ENCODE data around the gene RSPH9. TPM values are rescaled to one million over a fixed set of nuclear protein-coding genes. Genes with fewer than 3 reads are reported as not detected.
"Not testable (repeated sequence)": the region's sequence is repeated elsewhere in the genome, so short reads cannot be mapped to it uniquely, and the experiment has no call there.

The RSPH9 gene
- total RNA-seq, 2 donors from 2014 or later = not detected

DNA sequence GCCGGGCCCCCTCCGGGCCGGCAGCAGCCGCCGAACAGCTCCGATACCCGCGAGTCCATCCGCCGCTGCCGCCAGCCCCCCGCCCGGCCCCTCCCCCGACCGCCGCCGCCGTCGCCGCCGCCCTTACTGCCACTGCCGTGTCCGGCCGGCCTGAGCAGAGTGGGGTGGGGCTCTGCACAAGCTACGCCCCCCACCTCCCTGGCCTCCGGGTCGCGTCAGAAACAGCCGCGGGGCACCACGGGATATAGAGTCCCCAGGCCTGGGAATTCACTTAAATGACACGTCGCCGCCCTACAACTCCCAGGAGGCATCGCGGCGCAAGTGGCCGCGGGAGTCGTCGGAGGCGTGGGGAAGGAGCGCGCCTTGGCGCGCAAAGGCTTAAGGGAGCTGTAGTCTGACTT lies 15.7 kb upstream of the RSPH9 start, which contains the start of gene GTPBP2:
TSS of gene GTPBP2 (minus strand) at position 161 of the 401 bp plus-strand sequence. CDS start at position 59, 102 bp downstream.
- Histone ChIP-seq H3K27me3 (replicated peaks; ENCODE audit: insufficient read depth) (no peaks in the 10 kb centered on the region), H3K9me3 (no peaks in the 10 kb centered on the region), H3K36me3 (peaks cover 19% of the 10 kb centered on the region), H3K4me1 (ENCODE audit: control insufficient read depth in 1 of 2, low read depth in 2 of 2) (peaks cover 10 to 28% of the 10 kb centered on the region in 2 donors), H3K4me3 (peak within 1 kb of the TSS; percentile 94), H3K27ac (peak within 1 kb of the TSS; percentile 94 to 98)
- TF ChIP-seq, protein P1, sequence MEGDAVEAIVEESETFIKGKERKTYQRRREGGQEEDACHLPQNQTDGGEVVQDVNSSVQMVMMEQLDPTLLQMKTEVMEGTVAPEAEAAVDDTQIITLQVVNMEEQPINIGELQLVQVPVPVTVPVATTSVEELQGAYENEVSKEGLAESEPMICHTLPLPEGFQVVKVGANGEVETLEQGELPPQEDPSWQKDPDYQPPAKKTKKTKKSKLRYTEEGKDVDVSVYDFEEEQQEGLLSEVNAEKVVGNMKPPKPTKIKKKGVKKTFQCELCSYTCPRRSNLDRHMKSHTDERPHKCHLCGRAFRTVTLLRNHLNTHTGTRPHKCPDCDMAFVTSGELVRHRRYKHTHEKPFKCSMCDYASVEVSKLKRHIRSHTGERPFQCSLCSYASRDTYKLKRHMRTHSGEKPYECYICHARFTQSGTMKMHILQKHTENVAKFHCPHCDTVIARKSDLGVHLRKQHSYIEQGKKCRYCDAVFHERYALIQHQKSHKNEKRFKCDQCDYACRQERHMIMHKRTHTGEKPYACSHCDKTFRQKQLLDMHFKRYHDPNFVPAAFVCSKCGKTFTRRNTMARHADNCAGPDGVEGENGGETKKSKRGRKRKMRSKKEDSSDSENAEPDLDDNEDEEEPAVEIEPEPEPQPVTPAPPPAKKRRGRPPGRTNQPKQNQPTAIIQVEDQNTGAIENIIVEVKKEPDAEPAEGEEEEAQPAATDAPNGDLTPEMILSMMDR (IDR thresholded peaks at IDR 0.05) = no peak
- ATAC-seq (ENCODE audit: insufficient number of reproducible peaks, low FRiP score, low read depth) = peak; percentile 79
- peak; percentile 97 for DNase-seq (ENCODE audit: low spot score)

DNA sequence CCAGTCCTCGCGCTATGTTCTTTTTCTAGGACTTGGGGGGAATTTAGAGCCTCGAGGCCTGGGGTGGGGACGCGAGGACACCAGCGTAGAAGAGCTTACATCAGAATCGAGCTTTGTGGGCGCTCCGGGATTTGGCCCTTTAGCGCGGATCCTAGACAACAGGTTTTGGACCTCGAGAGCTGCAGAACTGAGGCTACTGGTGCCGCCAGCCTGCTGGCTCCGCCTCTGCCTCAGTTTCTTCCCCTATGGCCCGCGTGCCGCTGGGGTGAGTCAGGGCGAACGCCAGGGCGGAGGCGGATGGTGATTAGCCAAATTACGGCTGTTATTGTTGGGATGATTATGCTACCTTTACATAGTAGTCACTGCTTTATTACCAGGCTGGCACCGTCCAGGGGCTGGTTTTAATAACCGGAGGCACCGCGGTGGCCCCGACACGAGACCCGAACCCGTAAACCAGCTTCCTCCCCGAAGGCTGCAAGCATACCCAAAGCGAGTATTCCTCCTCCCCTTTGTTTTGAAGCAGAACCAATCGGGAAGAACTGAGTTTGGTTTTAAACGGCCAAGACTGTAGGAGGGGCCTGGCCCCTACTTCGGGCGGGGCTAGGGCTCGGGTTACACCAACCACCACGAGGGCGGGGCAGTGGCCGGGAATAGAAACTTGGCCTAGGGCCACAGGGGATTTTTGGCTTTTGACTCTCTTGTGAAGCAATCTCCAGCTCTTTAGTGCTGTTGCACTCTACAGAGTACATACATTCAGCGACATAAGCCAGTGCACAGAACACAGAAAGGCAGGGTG lies 15.1 kb upstream of the RSPH9 start:
- Histone ChIP-seq H3K4me1 (ENCODE audit: control insufficient read depth in 1 of 2, low read depth in 2 of 2) (peaks cover 10 to 28% of the 10 kb centered on the region in 2 donors), H3K9me3 (no peaks in the 10 kb centered on the region), H3K36me3 (peaks cover 13% of the 10 kb centered on the region), H3K4me3 (peak overlapping the region; percentile 94), H3K27me3 (replicated peaks; ENCODE audit: insufficient read depth) (no peaks in the 10 kb centered on the region), H3K27ac (peak overlapping the region; percentile 94 to 98)
- TF ChIP-seq, protein P1 (IDR thresholded peaks at IDR 0.05) = no peak
- DNase-seq (ENCODE audit: low spot score) (peak; percentile 86), ATAC-seq (ENCODE audit: insufficient number of reproducible peaks, low FRiP score, low read depth) (peak; percentile 94)

DNA sequence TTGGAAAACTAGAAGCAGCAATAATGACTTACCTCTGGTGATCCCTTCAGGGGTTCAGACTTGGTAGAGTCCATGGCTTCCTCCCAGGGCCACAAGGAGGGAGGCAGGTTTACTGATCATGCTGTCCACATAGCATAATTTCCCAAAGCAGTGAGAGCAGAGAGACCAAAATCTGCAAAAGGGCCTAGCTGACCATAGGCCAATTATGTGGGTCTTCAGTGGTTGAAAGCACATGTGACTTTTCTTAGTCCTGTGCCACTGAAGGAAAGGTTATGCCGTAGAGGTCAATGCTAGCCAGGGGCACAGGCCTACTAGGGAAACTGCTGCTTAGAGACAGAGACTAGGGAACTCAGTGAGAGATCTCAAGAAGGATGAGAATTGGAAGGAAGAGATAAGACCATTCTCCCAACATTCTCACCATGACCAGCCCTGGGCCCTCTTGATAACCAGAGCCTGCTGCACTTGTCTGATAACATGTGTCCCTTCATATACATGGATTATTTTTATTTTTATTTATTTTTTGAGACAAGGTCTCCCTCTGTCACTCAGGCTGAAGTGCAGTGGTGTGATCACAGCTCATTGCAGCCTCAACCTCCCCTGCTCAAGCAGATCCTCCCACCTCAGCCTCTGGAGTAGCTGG lies 13.7 kb upstream of the RSPH9 start:
- no peak for DNase-seq (ENCODE audit: low spot score)
- no peaks in the 10 kb centered on the region for H3K9me3 ChIP-seq
- H3K36me3 ChIP-seq = peaks cover 3% of the 10 kb centered on the region
- TF ChIP-seq, protein P1 (IDR thresholded peaks at IDR 0.05) = no peak
- H3K4me1 ChIP-seq (ENCODE audit: control insufficient read depth in 1 of 2, low read depth in 2 of 2) = peaks cover 10 to 24% of the 10 kb centered on the region in 2 donors
- peak overlapping the region in 1 of 2 donors; percentile 98 for H3K27ac ChIP-seq
- no peak for ATAC-seq (ENCODE audit: insufficient number of reproducible peaks, low FRiP score, low read depth)
- no peaks in the 10 kb centered on the region for H3K27me3 ChIP-seq (replicated peaks; ENCODE audit: insufficient read depth)
- H3K4me3 ChIP-seq = no peak overlapping the region

DNA sequence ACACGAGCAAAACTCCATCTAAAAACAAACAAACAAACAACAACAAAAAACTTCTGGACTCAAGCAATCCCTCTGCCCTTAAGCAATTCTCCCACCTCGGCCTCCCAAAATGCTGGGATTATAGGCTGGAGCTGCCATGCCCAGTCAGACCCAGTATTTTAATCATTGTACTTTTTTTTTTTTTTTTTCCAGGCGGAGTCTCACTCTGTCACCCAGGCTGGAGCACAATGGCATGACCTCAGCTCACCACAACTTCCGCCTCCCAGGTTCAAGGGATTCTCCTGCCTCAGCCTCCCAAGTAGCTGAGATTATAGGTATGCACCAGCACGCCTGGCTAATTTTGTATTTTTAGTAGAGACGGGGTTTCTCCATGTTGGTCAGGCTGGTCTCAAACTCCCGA lies 11.8 kb upstream of the RSPH9 start:
- H3K4me1 ChIP-seq (ENCODE audit: control insufficient read depth in 1 of 2, low read depth in 2 of 2) = peaks cover 18 to 24% of the 10 kb centered on the region in 2 donors
- H3K27ac ChIP-seq; H3K9me3 ChIP-seq; ATAC-seq (ENCODE audit: insufficient number of reproducible peaks, low FRiP score, low read depth); H3K36me3 ChIP-seq; H3K27me3 ChIP-seq (replicated peaks; ENCODE audit: insufficient read depth); DNase-seq (ENCODE audit: low spot score); H3K4me3 ChIP-seq: not testable (repeated sequence)

DNA sequence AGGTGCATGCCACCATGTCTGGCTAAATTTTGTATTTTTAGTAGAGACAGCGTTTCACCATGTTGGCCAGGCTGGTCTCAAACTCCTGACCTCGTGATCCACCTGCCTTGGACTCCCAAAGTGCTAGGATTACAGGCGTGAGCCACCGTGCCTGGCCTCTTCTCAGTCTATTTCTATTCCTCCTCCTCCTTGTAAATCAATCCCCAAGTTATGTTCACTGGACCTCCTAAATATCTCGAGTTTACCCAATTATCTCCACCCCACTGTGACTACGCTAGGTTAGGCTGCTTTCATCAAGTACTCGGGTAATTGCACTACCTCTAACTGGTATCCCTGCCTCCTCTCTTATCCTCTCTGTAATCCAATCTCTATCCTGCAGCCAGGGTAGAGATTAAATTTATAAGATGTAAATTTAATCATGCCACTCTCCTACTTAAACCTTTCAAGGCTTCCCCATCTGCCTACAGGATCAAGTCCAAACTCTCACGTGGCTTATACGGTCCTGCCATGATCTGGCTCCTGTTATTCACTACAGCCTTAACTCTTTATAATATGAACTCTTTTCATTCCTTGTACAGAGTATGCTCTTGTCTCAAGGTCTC lies 10.0 kb upstream of the RSPH9 start:
- no peak for DNase-seq (ENCODE audit: low spot score)
- Histone ChIP-seq H3K4me3 (peak overlapping the region; percentile 85), H3K9me3 (no peaks in the 10 kb centered on the region), H3K36me3 (peaks cover 2% of the 10 kb centered on the region), H3K4me1 (ENCODE audit: control insufficient read depth in 1 of 2, low read depth in 2 of 2) (peaks cover 17 to 34% of the 10 kb centered on the region in 2 donors), H3K27me3 (replicated peaks; ENCODE audit: insufficient read depth) (no peaks in the 10 kb centered on the region), H3K27ac (peak overlapping the region in 1 of 2 donors; percentile 67)
- no peak for ATAC-seq (ENCODE audit: insufficient number of reproducible peaks, low FRiP score, low read depth)
- TF ChIP-seq, protein P1 (IDR thresholded peaks at IDR 0.05) = no peak
